IMR-90 (cell line): ENCODE results near the gene KIF18B. TPM values are rescaled to one million over a fixed set of nuclear protein-coding genes. Genes with fewer than 3 reads are reported as not detected.

Source experiments
- ATAC-seq: fragments of 200-7000 bp; cut with Tn5 transposase; 2 replicates; pipeline ENCODE4 v1.9.1; 2020; ENCODE audit warnings: low read depth, mild to moderate bottlenecking, moderate library complexity
- BruUV-seq: library from RNA; stranded (reverse); fragments of 400-500 nt; replicated peaks from 2 replicates; lab custom pipeline; 2021; lab: Mats Ljungman, UMichigan
- CTCF ChIA-PET: fragments of 300-600 bp; formaldehyde crosslinking; extraction: SDS; loops from one replicate; lab custom pipeline; 2021; ENCODE audit warnings: antibody characterized with exemption; lab: Yijun Ruan, JAX
- POLR2A ChIA-PET: fragments of 300-600 bp; sonication (Branson Sonifier 250); formaldehyde crosslinking; loops from one replicate; lab custom pipeline; 2022; ENCODE audit warnings: antibody characterized with exemption; ENCODE audit not compliant: unreplicated experiment; lab: Charles Lee
- DNase-seq: peaks from one replicate; pipeline ENCODE4 v3.0.0; 2013
- H2AFZ ChIP-seq: replicated peaks from 2 replicates; pipeline ENCODE3; 2013; ENCODE audit warnings: low read length, mild to moderate bottlenecking; ENCODE audit not compliant: poor library complexity
- H2AK5ac ChIP-seq: 2 replicates; pipeline ENCODE4 v1.6.1; 2013; ENCODE audit warnings: low read depth, low read length, inconsistent platforms
- H2AK9ac ChIP-seq: replicated peaks from 2 replicates; pipeline ENCODE3; 2013; ENCODE audit warnings: mild to moderate bottlenecking, low read depth, low read length, moderate library complexity; ENCODE audit not compliant: poor library complexity
- H2BK120ac ChIP-seq: 2 replicates; pipeline ENCODE4 v1.6.1; 2013; ENCODE audit warnings: low read depth, low read length, inconsistent platforms
- H2BK15ac ChIP-seq: 3 replicates; pipeline ENCODE4 v1.6.1; 2013; ENCODE audit warnings: low read depth, low read length, inconsistent platforms
- H2BK20ac ChIP-seq: 2 replicates; pipeline ENCODE4 v1.6.1; 2013; ENCODE audit warnings: low read depth, mild to moderate bottlenecking, inconsistent platforms, low read length, moderate library complexity
- H2BK5ac ChIP-seq: 2 replicates; pipeline ENCODE4 v1.6.1; 2013; ENCODE audit warnings: mild to moderate bottlenecking, low read depth, low read length, inconsistent platforms; ENCODE audit not compliant: poor library complexity, severe bottlenecking
- H3K14ac ChIP-seq: replicated peaks from 2 replicates; pipeline ENCODE4 v1.6.1; 2013; ENCODE audit warnings: low read depth, low read length, inconsistent platforms
- H3K18ac ChIP-seq: 2 replicates; pipeline ENCODE4 v1.6.1; 2013; ENCODE audit warnings: low read depth, low read length, control low read depth
- H3K23ac ChIP-seq: 2 replicates; pipeline ENCODE4 v1.6.1; 2013; ENCODE audit warnings: low read depth, low read length, inconsistent platforms
- H3K27ac ChIP-seq: 2 replicates; pipeline ENCODE4 v1.5.1; 2013; ENCODE audit warnings: mild to moderate bottlenecking, control low read depth, low read length; ENCODE audit not compliant: insufficient read depth
- H3K27me3 ChIP-seq: 2 replicates; pipeline ENCODE4 v1.6.1; 2013; ENCODE audit warnings: low read length; ENCODE audit not compliant: control insufficient read depth, insufficient read depth
- H3K36me3 ChIP-seq: 2 replicates; pipeline ENCODE4 v1.6.1; 2013; ENCODE audit warnings: low read length, mixed read lengths; ENCODE audit not compliant: control insufficient read depth, insufficient read depth
- H3K4ac ChIP-seq: 2 replicates; pipeline ENCODE4 v1.6.1; 2013; ENCODE audit warnings: low read depth, low read length, inconsistent platforms
- H3K4me1 ChIP-seq: 2 replicates; pipeline ENCODE4 v1.6.1; 2013; ENCODE audit warnings: low read length, mixed read lengths; ENCODE audit not compliant: control insufficient read depth, insufficient read depth
- H3K4me2 ChIP-seq: 2 replicates; pipeline ENCODE4 v1.6.1; 2013; ENCODE audit warnings: low read depth, mild to moderate bottlenecking, control low read depth, low read length, moderate library complexity
- H3K4me3 ChIP-seq: 2 replicates; pipeline ENCODE4 v1.5.1; 2013; ENCODE audit warnings: low read depth, mild to moderate bottlenecking, control low read depth, low read length, moderate library complexity; ENCODE audit not compliant: insufficient read depth
- H3K56ac ChIP-seq: 2 replicates; pipeline ENCODE4 v1.6.1; 2013; ENCODE audit warnings: low read length, inconsistent platforms; ENCODE audit not compliant: insufficient read depth; ENCODE audit errors: extremely low read depth
- H3K79me1 ChIP-seq, 2 experiments: 2 replicates each; pipeline ENCODE4 v1.6.1; 2013; ENCODE audit warnings: low read length in 2 of 2, inconsistent platforms in 1 of 2, low read depth in 1 of 2
- H3K9ac ChIP-seq: 2 replicates; pipeline ENCODE4 v1.6.1; 2013; ENCODE audit warnings: low read depth, low read length, control low read depth
- H3K9me1 ChIP-seq: 2 replicates; pipeline ENCODE4 v1.6.1; 2013; ENCODE audit warnings: low read length, inconsistent platforms; ENCODE audit not compliant: insufficient read depth
- H3K9me3 ChIP-seq: 2 replicates; pipeline ENCODE4 v1.6.1; 2013; ENCODE audit warnings: low read length; ENCODE audit not compliant: control insufficient read depth, insufficient read depth
- H4K20me1 ChIP-seq: 2 replicates; pipeline ENCODE4 v1.6.1; 2013; ENCODE audit warnings: low read length, inconsistent platforms; ENCODE audit not compliant: insufficient read depth
- H4K5ac ChIP-seq: 2 replicates; pipeline ENCODE4 v1.6.1; 2013; ENCODE audit warnings: mild to moderate bottlenecking, low read depth, low read length, control low read depth
- H4K8ac ChIP-seq, 2 experiments: 2 replicates each; pipeline ENCODE4 v1.6.1; 2013; ENCODE audit warnings: low read depth in 2 of 2, low read length in 2 of 2, control low read depth in 1 of 2, inconsistent platforms in 1 of 2
- H4K91ac ChIP-seq: 2 replicates; pipeline ENCODE4 v1.6.1; 2013; ENCODE audit warnings: low read depth, low read length, inconsistent platforms; ENCODE audit not compliant: insufficient read depth
- BHLHE40 ChIP-seq: fragments of 150-350 bp; IDR thresholded peaks from 2 replicates; pipeline ENCODE4 v1.6.1; 2016; ENCODE audit warnings: mild to moderate bottlenecking, low read depth, low read length
- CEBPB ChIP-seq: IDR thresholded peaks from 2 replicates; pipeline ENCODE4 v1.6.1; 2012; ENCODE audit warnings: low read depth, low read length, improper control_type of control experiment
- CHD1 ChIP-seq: IDR thresholded peaks from 2 replicates; pipeline ENCODE4 v1.6.1; 2012; ENCODE audit warnings: low read depth, low read length, improper control_type of control experiment
- FOS ChIP-seq: fragments of 150-350 bp; IDR thresholded peaks from 2 replicates; pipeline ENCODE4 v1.6.1; 2016; ENCODE audit warnings: low read depth, low read length
- MAFK ChIP-seq: IDR thresholded peaks from 2 replicates; pipeline ENCODE4 v1.6.1; 2012; ENCODE audit warnings: low read depth, low read length, improper control_type of control experiment
- MAZ ChIP-seq: IDR thresholded peaks from 2 replicates; pipeline ENCODE4 v1.6.1; 2012; ENCODE audit warnings: low read depth, mild to moderate bottlenecking, low read length, improper control_type of control experiment, moderate library complexity, borderline replicate concordance
- MXI1 ChIP-seq: IDR thresholded peaks from 2 replicates; pipeline ENCODE4 v1.6.1; 2012; ENCODE audit warnings: low read depth, mild to moderate bottlenecking, low read length, moderate library complexity, borderline replicate concordance
- NFE2L2 ChIP-seq: fragments of 150-350 bp; IDR thresholded peaks from 2 replicates; pipeline ENCODE4 v1.6.1; 2016; ENCODE audit warnings: low read depth, mild to moderate bottlenecking, low read length
- POLR2A ChIP-seq: IDR thresholded peaks from 2 replicates; pipeline ENCODE4 v1.6.1; 2012; ENCODE audit warnings: mild to moderate bottlenecking, low read depth, low read length
- RAD21 ChIP-seq: IDR thresholded peaks from 2 replicates; pipeline ENCODE4 v1.6.1; 2012; ENCODE audit warnings: low read length, improper control_type of control experiment
- RCOR1 ChIP-seq: IDR thresholded peaks from 2 replicates; pipeline ENCODE4 v1.6.1; 2012; ENCODE audit warnings: mild to moderate bottlenecking, low read length, improper control_type of control experiment; ENCODE audit not compliant: insufficient replicate concordance
- RFX5 ChIP-seq: IDR thresholded peaks from 2 replicates; pipeline ENCODE4 v1.8.0; 2012; ENCODE audit warnings: low read depth, mild to moderate bottlenecking, low read length, moderate library complexity
- SMC3 ChIP-seq: fragments of 150-350 bp; IDR thresholded peaks from 2 replicates; pipeline ENCODE4 v1.6.1; 2016; ENCODE audit warnings: low read depth, mild to moderate bottlenecking, antibody characterized with exemption, low read length, moderate library complexity
- WGBS, 2 experiments: methylation state at CpG; one replicate each; pipeline versions ENCODE4 v1.1.5 to v1.1.7; 2013; ENCODE audit warnings: missing lambda C conversion rate in 2 of 2; ENCODE audit not compliant: insufficient read length in 1 of 2; ENCODE audit errors: extremely low coverage in 2 of 2; 5-methylcytosine and 5-hydroxymethylcytosine counted together
- dilution Hi-C: fragments of 300-500 bp; cut with HindIII; formaldehyde crosslinking; loops from one replicate; pipeline ENCODE4 v1.14.3; 2018; ENCODE audit warnings: low sequenced_read_pairs; ENCODE audit not compliant: unreplicated experiment
- in situ Hi-C: fragments of 300-500 bp; cut with MboI; formaldehyde crosslinking; loops from 3 replicates; pipeline ENCODE4 v1.14.3; 2019; ENCODE audit warnings: low sequenced_read_pairs, inconsistent platforms, mixed read lengths
- intact Hi-C: fragments of 100-400 bp; cut with micrococcal nuclease; formaldehyde crosslinking; loops from 2 replicates; pipeline ENCODE4 v1.10.0; 2022
- polyA plus RNA-seq, 3 experiments: library from polyadenylated mRNA; depleted of rRNA; stranded (reverse); fragments of >200 nt; gene quantifications; 2 replicates each; pipeline ENCODE4 v1.2.3, GENCODE V29; 2012; ENCODE audit warnings: low replicate concordance in 1 of 3
- total RNA-seq: library from RNA; depleted of rRNA; stranded (reverse); fragments of >200 nt; gene quantifications from 2 replicates; pipeline ENCODE4 v1.2.3, GENCODE V29; 2012
- TF ChIP-seq, protein P1 (sequence below): fragments of 150-350 bp; IDR thresholded peaks from 2 replicates; pipeline ENCODE4 v1.6.1; 2017; ENCODE audit warnings: mild to moderate bottlenecking, antibody characterized with exemption, low read length, low read depth
- TF ChIP-seq, protein P2 (sequence below): conservative IDR thresholded peaks from 2 replicates; pipeline ENCODE4 v1.5.1; 2012; ENCODE audit warnings: mild to moderate bottlenecking, low read depth, low read length, improper control_type of control experiment
- TF ChIP-seq, protein P3 (sequence below): fragments of 150-350 bp; IDR thresholded peaks from 2 replicates; pipeline ENCODE4 v1.6.1; 2016; ENCODE audit warnings: low read depth, mild to moderate bottlenecking, low read length, moderate library complexity, borderline replicate concordance

The KIF18B gene
- total and polyA plus RNA-seq, 2 of the 4 experiments (the other 2 are of a cell fraction) = 1.3 to 16.0 TPM

DNA sequence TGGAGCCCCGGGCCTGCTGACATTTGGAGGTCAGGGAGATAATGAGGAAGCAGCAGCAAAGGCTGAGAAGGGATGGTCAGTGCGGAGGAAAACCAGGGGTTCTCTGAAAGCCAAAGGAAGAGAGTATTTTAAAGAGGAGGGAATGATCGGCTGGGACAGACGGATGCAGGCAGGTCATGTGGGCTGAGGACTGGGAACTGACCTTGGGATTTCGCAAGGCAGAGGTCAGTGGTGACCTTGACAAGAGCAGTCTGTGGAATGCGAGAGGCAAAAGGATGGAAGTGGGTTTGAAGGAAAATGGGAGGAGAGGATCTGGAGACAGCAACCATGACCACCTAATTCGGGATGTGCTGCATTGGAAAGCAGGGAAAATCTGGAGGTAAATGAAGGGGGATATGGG, 58.6 kb downstream of the KIF18B start:
- no peak overlapping the region for H2AFZ ChIP-seq
- no peak overlapping the region for H2AK9ac ChIP-seq
- no peak overlapping the region for H2BK15ac ChIP-seq
- H3K9ac ChIP-seq = no peak overlapping the region
- DNase-seq (no peak), ATAC-seq (no peak)
- dilution Hi-C loops = no loop called here
- peaks cover 35% of the 10 kb centered on the region for H3K36me3 ChIP-seq
- no peak overlapping the region for H3K23ac ChIP-seq
- H2BK20ac ChIP-seq = no peak overlapping the region
- WGBS, 2 experiments = 85% methylated on average over 7 of the region's 7 CpGs; no CpG with 5 or more reads in 1 of the 2 experiments
- H3K4me3 ChIP-seq = no peak overlapping the region
- BruUV-seq = no TSS peak
- H2AK5ac ChIP-seq = 0 out of 2 replicates have a peak overlapping the region, but pooled peaks have one; percentile 9
- H3K18ac ChIP-seq = no peak overlapping the region
- H3K56ac ChIP-seq = no peak overlapping the region
- no peak overlapping the region for H3K4ac ChIP-seq
- TF ChIP-seq MAFK (no peak), SMC3 (no peak), CHD1 (no peak), RCOR1 (no peak), CEBPB (no peak), POLR2A (no peak), RAD21 (no peak), RFX5 (no peak), BHLHE40 (no peak), FOS (no peak), MAZ (no peak), NFE2L2 (no peak), MXI1 (no peak)
- TF ChIP-seq, protein P1, sequence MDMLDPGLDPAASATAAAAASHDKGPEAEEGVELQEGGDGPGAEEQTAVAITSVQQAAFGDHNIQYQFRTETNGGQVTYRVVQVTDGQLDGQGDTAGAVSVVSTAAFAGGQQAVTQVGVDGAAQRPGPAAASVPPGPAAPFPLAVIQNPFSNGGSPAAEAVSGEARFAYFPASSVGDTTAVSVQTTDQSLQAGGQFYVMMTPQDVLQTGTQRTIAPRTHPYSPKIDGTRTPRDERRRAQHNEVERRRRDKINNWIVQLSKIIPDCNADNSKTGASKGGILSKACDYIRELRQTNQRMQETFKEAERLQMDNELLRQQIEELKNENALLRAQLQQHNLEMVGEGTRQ = no peak
- TF ChIP-seq, protein P2, sequence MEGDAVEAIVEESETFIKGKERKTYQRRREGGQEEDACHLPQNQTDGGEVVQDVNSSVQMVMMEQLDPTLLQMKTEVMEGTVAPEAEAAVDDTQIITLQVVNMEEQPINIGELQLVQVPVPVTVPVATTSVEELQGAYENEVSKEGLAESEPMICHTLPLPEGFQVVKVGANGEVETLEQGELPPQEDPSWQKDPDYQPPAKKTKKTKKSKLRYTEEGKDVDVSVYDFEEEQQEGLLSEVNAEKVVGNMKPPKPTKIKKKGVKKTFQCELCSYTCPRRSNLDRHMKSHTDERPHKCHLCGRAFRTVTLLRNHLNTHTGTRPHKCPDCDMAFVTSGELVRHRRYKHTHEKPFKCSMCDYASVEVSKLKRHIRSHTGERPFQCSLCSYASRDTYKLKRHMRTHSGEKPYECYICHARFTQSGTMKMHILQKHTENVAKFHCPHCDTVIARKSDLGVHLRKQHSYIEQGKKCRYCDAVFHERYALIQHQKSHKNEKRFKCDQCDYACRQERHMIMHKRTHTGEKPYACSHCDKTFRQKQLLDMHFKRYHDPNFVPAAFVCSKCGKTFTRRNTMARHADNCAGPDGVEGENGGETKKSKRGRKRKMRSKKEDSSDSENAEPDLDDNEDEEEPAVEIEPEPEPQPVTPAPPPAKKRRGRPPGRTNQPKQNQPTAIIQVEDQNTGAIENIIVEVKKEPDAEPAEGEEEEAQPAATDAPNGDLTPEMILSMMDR = no peak
- TF ChIP-seq, protein P3, sequence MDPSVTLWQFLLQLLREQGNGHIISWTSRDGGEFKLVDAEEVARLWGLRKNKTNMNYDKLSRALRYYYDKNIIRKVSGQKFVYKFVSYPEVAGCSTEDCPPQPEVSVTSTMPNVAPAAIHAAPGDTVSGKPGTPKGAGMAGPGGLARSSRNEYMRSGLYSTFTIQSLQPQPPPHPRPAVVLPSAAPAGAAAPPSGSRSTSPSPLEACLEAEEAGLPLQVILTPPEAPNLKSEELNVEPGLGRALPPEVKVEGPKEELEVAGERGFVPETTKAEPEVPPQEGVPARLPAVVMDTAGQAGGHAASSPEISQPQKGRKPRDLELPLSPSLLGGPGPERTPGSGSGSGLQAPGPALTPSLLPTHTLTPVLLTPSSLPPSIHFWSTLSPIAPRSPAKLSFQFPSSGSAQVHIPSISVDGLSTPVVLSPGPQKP = no peak
- H4K20me1 ChIP-seq = peaks cover 28% of the 10 kb centered on the region
- no peak overlapping the region for H3K4me2 ChIP-seq
- H3K27ac ChIP-seq = no peak overlapping the region
- no peak overlapping the region for H3K14ac ChIP-seq
- no peaks in the 10 kb centered on the region for H3K4me1 ChIP-seq
- H4K91ac ChIP-seq = no peak overlapping the region
- intact Hi-C loops = no loop called here
- peaks cover 11% of the 10 kb centered on the region for H3K9me1 ChIP-seq
- no peak overlapping the region for H4K5ac ChIP-seq
- H3K79me1 ChIP-seq = peaks cover 15 to 47% of the 10 kb centered on the region in 2 experiments
- no peak overlapping the region for H4K8ac ChIP-seq
- no peaks in the 10 kb centered on the region for H3K9me3 ChIP-seq
- ChIA-PET POLR2A (no interaction called here), CTCF (no interaction called here)
- no peak overlapping the region for H2BK5ac ChIP-seq
- H2BK120ac ChIP-seq = no peak overlapping the region
- H3K27me3 ChIP-seq = no peaks in the 10 kb centered on the region
- in situ Hi-C loops = no loop called here
